RPMI8226 (cell line): ENCODE data around the gene ENO1.
A peak's percentile ranks its signal among the peaks of the same experiment; 100 is the strongest.
"Not testable (repeated sequence)": the region's sequence is repeated elsewhere in the genome, so short reads cannot be mapped to it uniquely, and the experiment has no call there.

Experiments used
- DNase-seq: peaks from one replicate; pipeline ENCODE4 v3.0.0-alpha.2; 2015

Gene ENO1

GRCh38 chr1:8841395-8841794 lies 37.1 kb downstream of the ENO1 start:
- DNase-seq, result no peak

DNA sequence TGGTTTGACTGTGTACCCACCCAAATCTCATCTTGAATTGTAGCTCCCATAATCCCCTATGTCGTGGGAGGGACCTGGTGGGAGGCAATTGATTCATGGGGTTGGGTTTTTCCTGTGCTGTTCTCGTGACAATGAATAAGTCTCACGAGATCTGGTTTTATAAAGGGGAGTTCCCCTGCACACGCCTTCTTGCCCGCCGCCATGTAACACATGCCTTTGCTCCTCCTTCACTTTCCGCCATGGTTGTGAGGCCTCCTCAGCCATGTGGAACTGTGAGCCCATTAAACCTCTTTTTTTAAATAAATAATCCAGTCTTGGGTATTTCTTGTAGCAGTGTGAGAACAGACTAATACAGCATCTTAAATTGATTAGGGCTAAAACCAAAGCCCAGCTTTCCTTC lies 38.5 kb downstream of the ENO1 start:
- DNase-seq, result no peak

DNA sequence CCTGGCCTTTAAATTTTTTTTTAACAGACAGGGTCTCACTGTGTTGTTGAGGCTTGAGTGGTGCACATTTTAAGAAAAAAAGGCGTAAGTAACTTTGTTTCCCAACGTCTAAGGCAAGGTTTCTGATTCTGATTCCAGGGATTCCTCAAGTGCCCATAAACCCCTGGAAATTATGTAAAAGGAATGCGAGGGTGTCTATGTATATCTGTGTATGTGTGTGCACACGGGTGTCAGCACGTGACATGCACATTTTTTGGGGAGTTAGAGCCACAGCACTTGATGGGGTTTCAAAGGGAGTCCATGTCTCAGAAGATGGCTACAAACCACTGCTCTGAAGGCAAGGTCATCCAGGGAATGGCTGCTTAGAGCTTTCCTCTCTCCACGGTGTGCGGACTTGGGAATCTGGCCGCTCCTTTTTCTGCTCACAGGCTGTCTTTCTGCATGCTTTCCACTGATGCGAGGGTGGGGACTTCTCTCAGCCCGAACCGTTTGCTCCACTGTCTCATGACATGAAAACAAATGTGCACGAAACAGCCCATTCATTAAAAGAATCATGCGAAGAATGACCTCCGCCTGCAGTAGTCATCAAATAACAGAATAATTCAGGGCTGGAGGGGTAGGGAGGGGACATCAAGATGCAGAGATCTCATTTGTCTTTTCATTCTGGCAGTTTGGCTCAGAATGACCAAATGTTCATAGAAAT lies 42.4 kb downstream of the ENO1 start:
- no peak for DNase-seq

DNA sequence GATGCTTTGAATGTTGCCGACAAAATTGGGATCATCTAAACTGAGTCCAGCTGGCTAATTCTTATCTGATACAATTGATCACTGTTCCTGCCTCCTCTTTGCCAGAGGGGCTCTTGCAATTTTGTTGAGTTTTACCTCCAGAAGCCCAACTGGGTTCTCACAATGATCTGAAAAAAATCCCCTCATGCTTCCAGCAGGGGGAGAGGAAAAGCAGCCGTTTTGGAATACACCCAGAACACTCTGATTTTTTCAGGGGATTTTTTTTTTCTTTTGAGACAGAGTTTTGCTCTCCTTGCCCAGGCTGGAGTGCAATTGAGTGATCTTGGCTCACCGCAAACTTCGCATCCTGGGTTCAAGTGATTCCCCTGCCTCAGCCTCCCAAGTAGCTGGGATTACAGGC lies 47.1 kb downstream of the ENO1 start:
- DNase-seq, result no peak

DNA sequence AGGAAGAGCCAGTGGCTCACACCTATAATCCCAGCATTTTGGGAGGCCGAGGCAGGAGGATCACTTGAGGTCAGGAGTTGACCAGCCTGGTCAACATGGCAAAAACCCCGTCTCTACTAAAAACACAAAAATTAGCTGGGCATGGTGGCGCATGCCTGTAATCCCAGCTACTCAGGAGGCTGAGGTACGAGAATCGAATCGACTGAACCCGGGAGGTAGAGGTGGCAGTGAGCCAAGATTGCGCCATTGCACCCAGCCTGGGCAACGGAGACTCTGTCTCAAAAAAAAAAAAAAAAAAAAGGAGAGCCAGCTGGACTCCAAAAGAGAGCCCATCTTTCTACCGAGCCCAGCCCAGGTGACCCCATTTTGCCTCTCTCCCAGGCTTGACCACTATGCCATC lies 47.8 kb downstream of the ENO1 start:
- DNase-seq, result peak; percentile 37

GRCh38 chr1:8825985-8826481 lies 52.5 kb downstream of the ENO1 start:
- no peak for DNase-seq

DNA sequence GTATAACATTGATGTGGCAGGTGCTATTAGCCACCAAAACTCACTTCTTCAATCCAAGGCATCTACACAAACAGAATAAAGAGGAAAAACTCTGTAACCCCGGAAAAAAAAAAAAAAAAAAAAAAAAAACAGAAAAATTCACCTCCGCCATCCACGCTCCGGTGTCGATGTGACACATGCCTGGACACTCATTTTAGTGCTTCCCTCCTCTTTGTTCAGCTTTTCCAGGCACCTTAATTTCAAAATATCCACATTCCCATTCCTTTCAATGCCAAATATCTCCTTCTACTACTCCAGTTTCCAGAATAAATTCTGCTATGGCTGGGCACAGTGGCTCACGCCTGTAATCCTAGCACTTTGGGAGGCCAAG lies 55.2 kb downstream of the ENO1 start:
- no peak for DNase-seq

DNA sequence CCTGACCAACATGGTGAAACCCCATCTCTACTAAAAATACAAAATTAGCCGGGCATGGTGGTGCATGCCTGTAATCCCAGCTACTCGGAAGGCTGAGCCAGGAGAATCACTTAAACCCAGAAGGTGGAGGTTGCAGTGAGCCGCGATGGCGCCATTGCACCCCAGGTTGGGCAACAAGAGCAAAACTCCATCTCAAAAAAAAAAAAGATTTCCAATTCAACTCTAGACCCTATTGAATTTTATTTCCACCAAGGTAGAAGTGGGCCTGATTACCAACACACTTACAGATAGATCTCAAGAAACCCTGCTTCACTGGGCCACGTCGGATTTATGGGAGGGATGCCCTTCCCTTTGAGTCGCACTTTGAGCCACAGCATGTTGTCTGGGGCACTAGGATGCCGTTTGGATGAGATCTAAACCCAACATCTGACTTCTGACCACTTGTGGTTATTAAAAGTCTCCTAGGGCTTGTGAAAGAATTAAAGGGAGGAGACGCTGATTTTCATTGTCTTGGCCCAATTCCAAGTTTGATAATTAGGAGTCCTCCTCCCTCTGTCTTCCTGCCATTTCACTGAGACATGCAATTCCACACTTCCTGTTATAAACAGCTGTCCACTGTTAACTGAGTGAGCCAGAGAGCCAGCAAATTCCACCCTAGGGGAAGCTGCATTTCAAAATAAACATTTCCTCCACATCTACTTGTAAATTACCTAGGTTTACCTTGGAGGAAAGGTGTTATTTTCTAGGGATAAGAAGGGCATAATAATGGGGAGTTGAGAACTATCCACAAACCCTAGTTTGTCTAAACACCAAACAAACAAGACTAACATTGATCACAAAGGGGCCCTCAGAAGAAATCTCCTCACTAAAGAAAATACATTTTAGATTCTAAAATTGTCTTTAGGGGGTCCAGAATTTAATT lies 55.9 kb downstream of the ENO1 start:
- peak; percentile 58 for DNase-seq

DNA sequence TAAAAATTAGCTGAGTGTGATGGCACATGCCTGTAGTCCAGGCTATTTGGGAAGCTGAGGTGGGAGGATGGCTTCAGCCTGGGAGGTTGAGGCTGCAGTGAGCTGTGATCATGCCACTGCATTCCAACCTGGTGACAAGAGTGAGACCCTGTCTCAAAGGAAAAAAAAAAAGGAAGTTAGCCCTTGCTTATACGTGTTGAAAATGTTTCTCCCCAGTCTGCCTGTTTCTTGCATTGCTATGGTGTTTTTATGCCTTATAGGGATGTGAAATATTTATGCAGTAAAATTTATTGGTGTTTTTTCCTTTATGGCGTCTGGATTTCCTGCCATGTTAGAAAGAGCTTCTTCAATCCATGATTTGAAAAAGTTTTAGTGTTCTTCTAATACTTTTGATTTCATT lies 57.4 kb downstream of the ENO1 start:
- no peak for DNase-seq

- DNase-seq, result not testable (repeated sequence)
Observed at GRCh38 chr1:8818789-8819188, 59.7 kb downstream of the ENO1 start.

DNA sequence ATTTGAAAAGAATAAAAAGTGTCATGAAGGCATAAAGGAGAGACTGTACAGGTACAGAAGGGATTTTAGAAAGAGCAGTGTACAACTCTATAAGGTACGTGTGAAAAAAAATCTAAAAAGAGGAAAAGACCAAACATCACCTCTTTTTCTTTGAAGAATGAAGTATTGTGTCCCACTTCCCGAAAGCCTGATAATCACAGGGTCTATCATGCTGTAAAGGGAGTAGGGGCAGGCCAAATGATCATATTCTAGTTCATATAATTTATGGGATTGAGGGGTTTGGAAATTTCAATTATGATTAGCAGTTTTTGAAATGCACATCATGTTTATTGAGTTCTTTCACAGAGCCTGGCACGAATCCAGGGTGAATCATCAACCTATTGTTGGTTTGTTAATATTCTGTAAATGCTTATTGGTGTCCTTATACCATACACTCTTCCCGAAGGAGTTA lies 60.1 kb downstream of the ENO1 start:
- peak; percentile 57 for DNase-seq

- DNase-seq, result peak; percentile 96
Observed at GRCh38 chr1:8817412-8818324, 60.8 kb downstream of the ENO1 start, which contains the start of gene RERE. Gene RERE, minus strand, starts transcription at chr1:8817640.

DNA sequence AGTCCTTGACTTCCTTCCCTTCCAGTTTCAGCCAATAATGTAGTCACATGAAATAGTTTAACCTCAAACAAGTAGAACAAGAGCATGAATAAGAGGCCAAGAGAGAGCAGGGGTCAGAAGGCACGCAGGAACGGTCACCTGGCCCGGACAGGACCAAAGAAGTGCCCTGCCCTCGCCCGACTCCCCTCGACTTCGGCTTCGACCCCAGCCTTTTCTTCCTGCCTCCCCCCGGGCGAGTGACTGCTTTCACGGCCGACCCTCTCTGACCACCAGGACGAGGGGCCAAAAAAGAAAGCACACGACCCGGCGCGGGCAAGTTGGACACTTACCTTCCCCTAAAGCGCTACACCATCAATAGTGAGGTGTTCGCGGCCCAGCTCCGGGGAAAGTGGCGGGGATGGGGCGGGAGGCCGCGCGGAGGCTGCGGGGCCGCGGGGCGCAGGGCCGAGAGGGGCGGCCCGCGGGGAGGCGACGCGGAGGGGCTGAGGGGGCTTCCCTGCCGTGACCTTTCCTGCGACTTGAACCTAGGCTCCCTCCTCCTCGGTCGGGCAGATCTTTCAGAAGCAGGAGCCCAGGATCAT lies 61.6 kb downstream of the ENO1 start:
- DNase-seq, result peak; percentile 28

- DNase-seq, result no peak
Observed at GRCh38 chr1:8816264-8816663, 62.2 kb downstream of the ENO1 start.

- no peak for DNase-seq
Observed at GRCh38 chr1:8815582-8816151, 62.8 kb downstream of the ENO1 start.

DNA sequence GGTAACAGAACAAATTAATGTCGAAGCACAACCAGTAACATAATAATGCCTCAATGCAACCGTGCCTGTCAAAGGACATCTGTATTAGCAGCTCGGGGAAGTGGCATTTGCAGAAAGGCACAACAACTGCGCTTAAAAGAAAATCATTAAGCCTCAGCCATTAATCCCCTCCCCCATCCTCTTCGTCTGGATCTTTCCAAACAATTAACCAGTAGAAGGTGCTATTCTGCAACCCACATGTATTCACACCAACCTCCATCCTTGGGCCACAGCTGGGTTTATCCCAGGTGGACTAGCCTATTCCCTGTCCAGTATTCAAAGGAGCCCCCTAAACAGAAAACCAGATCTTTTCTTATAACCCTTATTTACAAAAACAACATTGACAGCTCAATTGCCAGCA lies 63.6 kb downstream of the ENO1 start:
- no peak for DNase-seq

DNA sequence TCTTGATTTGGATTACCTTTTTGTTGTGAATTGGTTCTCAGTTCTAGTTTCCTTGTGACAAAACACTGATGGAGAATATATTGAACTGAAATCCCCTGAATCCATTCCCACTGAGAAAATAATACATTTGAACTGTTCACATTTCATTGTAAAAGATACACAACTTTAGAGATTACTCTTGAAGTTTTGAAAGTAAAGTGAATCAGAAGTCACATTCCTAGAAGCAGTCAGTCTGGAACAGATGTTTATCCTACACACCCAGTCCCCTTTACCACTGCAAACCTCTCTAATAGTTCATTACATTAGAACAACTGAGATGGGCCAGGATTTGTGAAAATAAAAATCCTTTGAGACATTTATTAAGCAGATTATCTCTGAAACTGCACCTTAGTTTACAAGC lies 64.5 kb downstream of the ENO1 start:
- DNase-seq, result no peak

DNA sequence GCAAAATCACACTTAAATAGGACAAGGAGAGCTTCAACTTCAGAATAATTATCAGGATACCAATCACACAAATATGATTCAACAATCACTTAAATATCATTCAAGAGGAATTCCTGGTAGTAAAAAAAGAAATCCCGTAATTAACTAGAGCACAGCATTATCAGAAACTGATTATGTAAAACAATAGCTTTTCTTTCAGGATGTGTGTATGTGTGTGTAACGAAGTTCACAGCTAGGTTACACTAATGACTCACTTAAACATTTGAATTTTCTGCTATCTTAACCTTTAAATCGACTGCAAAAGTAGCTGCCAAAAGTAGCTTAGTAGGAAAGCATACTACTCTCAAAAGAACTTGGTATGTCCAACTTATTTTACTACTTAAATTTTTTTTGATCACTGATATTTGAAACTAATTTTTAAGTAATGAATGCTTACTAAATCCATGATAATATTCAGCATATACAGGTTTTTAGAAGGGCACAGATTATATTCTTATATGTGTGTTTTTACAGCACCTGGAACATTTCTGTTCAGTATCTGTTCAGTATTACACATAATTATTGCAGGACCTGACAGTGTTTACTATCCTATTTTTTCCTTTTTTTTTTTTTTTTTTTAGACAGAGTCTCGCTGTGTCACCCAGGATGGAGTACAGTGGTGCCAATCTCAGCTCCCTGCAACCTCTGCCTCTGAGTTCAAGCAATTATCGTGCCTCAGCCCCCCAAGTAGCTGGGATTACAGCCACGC lies 65.3 kb downstream of the ENO1 start:
- DNase-seq, result no peak

GRCh38 chr1:8812081-8812480 lies 66.4 kb downstream of the ENO1 start:
- no peak for DNase-seq
